Testis (tissue), 2 donors: ENCODE data around the gene GNAO1.

ENCODE experiments used
- CTCF ChIP-seq, 3 experiments: fragments of 450-650 bp in 2 of 3; fragments of 200-600 bp in 1 of 3; sonication (generic) in 1 of 3; IDR thresholded peaks; one replicate each; pipeline ENCODE4 v1.5.1; 2016 to 2019; ENCODE audit warnings: antibody characterized with exemption in 3 of 3, mild to moderate bottlenecking in 2 of 3, moderate library complexity in 1 of 3
- POLR2A ChIP-seq: fragments of 450-650 bp; IDR thresholded peaks from one replicate; pipeline ENCODE4 v1.6.1; 2017; ENCODE audit warnings: antibody characterized with exemption, mild to moderate bottlenecking, moderate library complexity

- TF ChIP-seq CTCF (IDR thresholded peaks at IDR 0.05) (no peak), POLR2A (no peak)
Observed at GRCh38 chr16:56289862-56290261, 98.6 kb downstream of the GNAO1 start.
